ENCODE measurements around the gene SERHL2. TPM values are rescaled to one million over a fixed set of nuclear protein-coding genes. Genes with fewer than 3 reads are reported as not detected.
"Not testable (repeated sequence)": the region's sequence is repeated elsewhere in the genome, so short reads cannot be mapped to it uniquely, and the experiment has no call there.

Gene SERHL2
- total RNA-seq, 2 experiments from 2014 or later = 1.0 to 2.2 TPM

DNA sequence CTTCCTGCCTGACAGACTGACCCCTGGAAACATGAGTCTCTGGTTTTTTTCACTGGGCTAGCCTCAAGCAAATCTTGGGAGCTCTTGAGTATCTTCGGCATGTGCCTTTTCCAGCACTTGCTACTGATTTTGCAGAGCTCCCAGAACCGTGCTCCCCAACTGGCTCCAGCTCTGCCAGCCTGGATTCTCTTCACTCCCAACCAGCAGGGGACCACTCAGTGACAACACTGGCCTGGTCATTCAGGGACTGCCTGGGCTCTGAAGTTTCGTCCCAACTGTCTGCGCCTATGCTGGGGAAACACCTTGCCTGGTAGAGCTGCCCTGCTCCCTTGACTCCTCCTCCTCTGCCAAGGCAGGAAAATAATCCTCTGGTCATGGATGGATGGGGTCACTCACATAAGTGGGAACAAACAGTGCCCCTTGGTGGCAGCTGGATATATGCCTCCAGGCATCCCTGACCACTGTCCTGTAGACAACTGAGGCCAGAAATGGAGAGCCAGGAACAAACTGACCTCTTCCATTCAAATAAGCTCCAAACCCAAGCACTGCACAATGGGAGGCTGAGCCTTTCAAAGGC lies 30.7 kb downstream of the SERHL2 start:
- Mint-ChIP-seq H3K9me3 (no peaks in the 10 kb centered on the region), H3K36me3 (peaks cover 20% of the 10 kb centered on the region), H3K27ac (no peak overlapping the region), H3K4me1 (peaks cover 18% of the 10 kb centered on the region), H3K27me3 (no peaks in the 10 kb centered on the region), H3K4me3 (no peak overlapping the region)
- no peak for ATAC-seq (ENCODE audit: low read depth)
- DNase-seq = no peak
- POLR2A ChIA-PET = interaction anchor here (1.9 kb wide), 1 partner anchor 30 kb away, joined by 9 read pairs; the partner anchor contains the start of gene POLDIP3

DNA sequence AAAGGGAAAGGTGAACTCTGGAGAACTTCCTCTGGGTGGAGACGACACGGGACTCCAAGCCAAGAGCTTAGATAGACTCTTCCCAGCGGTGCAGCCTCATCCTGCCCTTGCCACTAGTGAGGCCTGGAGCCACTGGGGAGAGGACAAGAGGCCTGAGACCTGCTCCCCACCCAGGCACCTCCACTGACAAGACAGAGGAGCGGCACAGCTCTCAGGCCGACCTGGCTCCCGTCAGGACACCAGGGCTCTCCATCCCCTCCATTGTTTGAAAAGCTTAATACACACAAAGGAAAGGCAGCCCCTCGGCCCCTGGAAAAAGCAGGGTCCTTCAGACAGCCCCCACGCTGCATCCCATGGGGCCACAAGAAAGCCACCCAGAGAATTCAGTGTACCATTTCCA lies 31.3 kb downstream of the SERHL2 start:
- Mint-ChIP-seq H3K9me3 (no peaks in the 10 kb centered on the region), H3K4me3 (no peak overlapping the region), H3K27ac (no peak overlapping the region), H3K4me1 (peaks cover 16% of the 10 kb centered on the region), H3K36me3 (peaks cover 23% of the 10 kb centered on the region), H3K27me3 (no peaks in the 10 kb centered on the region)
- no peak for ATAC-seq (ENCODE audit: low read depth)
- DNase-seq = no peak
- POLR2A ChIA-PET = interaction anchor here (1.9 kb wide), 1 partner anchor 29 kb away, joined by 9 read pairs; the partner anchor contains the start of gene POLDIP3

DNA sequence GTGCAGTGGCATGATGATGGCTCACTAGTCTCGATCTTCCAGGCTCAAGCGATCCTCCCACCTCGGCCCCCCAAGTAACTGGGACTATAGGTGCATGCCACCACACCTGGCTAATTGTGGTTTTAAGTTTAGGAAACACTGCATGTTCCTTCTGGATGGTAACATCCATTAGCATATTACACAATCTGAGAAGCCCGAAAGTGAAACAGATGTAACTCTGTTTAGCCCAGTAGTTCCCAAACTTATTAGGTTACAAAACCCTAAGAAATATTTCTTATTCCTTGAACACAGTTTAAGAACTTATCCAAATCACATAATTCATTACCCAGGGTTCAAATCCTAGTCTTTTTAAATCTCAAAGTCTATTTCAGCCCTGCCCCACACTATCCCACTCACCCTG lies 32.6 kb downstream of the SERHL2 start:
- Mint-ChIP-seq H3K4me3 (no peak overlapping the region), H3K9me3 (no peaks in the 10 kb centered on the region), H3K27me3 (no peaks in the 10 kb centered on the region), H3K4me1 (peaks cover 10% of the 10 kb centered on the region), H3K27ac (no peak overlapping the region), H3K36me3 (peaks cover 23% of the 10 kb centered on the region)
- no peak for ATAC-seq (ENCODE audit: low read depth)
- POLR2A ChIA-PET = no interaction called here
- no peak for DNase-seq

DNA sequence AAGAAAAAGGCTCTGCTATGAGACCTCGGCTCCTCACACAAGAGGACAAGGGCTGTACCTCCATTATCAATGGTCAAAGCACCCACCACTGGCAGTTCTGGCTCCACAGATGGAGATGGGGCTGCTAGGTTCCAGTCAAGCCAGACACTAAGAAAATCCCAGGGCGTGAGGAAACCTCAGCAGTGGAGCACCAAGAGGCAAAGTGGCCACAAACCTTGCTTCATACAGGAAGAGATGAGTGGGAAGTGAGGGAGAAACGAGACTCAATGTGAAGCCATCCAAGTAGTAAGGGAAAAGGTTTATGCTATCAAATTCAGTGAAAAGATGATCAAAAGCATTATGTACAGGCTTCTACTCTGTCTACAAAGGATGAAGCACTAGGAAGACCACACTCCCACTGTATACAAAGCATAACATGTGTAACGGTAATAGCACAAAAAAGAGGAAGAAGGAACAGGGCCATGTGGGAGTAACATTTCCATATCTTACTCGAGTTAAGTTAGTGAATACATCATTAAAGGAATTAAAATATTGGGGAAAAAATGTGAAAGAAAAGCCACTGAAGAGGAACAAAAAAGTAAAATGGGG lies 33.9 kb downstream of the SERHL2 start:
- POLR2A ChIA-PET = no interaction called here
- DNase-seq (no peak), ATAC-seq (ENCODE audit: low read depth) (no peak)
- Mint-ChIP-seq H3K27ac (no peak overlapping the region), H3K4me3 (no peak overlapping the region), H3K36me3 (peaks cover 24% of the 10 kb centered on the region), H3K4me1 (peaks cover 5% of the 10 kb centered on the region), H3K9me3 (no peaks in the 10 kb centered on the region), H3K27me3 (no peaks in the 10 kb centered on the region)

DNA sequence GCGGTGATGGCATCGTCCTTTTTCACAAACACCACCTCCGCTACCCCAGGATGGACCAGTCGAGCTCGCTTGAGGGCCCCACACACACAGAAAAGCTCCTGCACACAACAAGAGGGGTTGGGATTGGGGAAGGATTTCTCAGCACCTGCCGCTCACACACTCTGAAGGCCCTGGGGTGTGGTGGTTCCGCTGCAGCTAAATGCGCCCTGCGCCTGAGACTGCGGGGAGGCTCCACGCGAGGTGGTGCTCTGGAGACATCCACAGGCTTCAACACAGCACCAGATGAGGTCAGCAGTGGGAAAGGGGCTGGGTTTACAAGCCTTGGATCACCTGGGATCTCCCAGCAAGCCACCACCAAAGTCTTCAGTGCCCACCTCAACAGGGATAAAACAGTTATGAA lies 38.2 kb downstream of the SERHL2 start:
- Mint-ChIP-seq H3K9me3 (no peaks in the 10 kb centered on the region), H3K4me1 (no peaks in the 10 kb centered on the region), H3K27me3 (no peaks in the 10 kb centered on the region), H3K4me3 (no peak overlapping the region), H3K36me3 (peaks cover 21% of the 10 kb centered on the region), H3K27ac (no peak overlapping the region)
- DNase-seq (no peak), ATAC-seq (ENCODE audit: low read depth) (no peak)
- POLR2A ChIA-PET = interaction anchor here (1.3 kb wide), 1 partner anchor 23 kb away, joined by 4 read pairs; no protein-coding TSS in a partner anchor

DNA sequence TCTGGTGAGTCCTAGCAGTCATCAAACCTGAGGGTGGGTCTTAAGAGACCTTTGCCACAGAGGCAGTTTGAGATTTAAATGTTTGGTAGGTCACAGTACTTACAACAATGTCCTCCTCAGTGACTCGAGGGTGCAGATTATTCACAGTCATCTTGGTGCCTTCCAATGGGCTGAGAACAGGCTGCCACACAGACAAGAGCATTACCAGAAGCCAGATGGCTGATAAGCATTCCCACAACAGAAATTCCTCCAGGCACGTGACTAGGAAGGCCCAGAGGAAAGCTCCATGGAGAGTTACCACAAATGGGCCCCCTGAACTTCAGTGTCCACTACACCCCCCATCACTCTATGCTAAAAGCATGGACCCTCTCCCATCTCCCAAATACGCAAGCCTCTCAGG lies 41.7 kb downstream of the SERHL2 start:
- Mint-ChIP-seq H3K36me3 (peaks cover 24% of the 10 kb centered on the region), H3K27ac (no peak overlapping the region), H3K4me1 (no peaks in the 10 kb centered on the region), H3K4me3 (no peak overlapping the region), H3K9me3 (no peaks in the 10 kb centered on the region), H3K27me3 (no peaks in the 10 kb centered on the region)
- POLR2A ChIA-PET = no interaction called here
- ATAC-seq (ENCODE audit: low read depth) (no peak), DNase-seq (no peak)

DNA sequence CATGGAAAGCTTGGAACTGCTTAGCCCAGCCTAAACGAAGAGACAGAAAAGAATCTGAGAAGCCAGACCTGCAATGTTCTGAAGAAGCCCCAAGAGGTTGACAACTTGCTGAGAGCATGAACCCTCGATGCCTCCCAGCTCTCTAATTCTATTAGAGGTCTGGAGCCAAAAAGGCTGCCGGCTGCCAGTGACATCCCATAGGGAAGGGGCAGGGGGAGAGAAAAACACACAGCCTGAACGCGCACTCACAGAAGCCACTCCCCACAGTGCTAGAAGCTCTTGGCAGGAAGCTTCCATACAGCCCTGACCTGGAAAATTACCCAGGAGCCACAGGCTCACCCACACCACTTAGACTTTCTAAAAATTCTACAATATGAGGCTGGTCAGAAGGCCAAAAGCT lies 42.6 kb downstream of the SERHL2 start:
- Mint-ChIP-seq H3K27me3 (no peaks in the 10 kb centered on the region), H3K4me1 (no peaks in the 10 kb centered on the region), H3K4me3 (no peak overlapping the region), H3K27ac (no peak overlapping the region), H3K9me3 (no peaks in the 10 kb centered on the region), H3K36me3 (peaks cover 26% of the 10 kb centered on the region)
- ATAC-seq (ENCODE audit: low read depth) (no peak), DNase-seq (no peak)
- POLR2A ChIA-PET = interaction anchor here (2.1 kb wide), 1 partner anchor 18 kb away, joined by 8 read pairs; the partner anchor contains the start of gene POLDIP3

DNA sequence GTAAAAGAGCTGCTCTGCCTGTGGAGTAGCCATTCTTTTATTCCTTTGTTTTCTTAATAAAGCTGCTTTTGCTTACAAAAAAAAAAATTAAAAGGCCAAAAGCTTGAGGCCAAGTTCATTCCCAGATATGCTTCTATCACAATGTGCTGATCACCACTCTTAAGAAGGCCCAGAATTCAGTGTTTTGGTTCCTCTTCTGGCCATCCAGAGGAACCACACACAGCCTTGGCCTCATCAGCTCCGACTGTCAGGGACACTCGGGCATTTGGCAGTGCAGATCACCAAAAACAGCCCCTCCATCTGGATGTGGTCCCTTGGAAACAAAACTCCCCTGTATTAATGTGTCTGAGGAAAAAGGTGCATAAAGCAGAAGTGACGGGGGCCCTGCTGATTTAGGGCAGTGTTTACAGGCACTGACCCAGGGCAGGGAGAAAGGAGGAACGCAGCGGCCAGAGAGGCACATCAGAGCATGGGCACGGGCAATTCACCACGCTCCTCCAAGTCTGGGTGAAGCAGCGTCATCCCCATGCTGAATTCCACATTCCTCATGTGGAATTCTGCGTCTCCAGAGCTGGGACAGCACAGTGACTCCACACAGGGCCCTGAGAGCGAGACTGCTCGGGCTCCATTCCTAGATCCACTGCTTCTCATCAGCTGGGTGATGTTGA lies 43.2 kb downstream of the SERHL2 start:
- ATAC-seq (ENCODE audit: low read depth) (no peak), DNase-seq (no peak)
- H3K9me3 Mint-ChIP-seq = no peaks in the 10 kb centered on the region
- no peak overlapping the region for H3K4me3 Mint-ChIP-seq
- H3K4me1 Mint-ChIP-seq = peaks cover 3% of the 10 kb centered on the region
- peaks cover 30% of the 10 kb centered on the region for H3K36me3 Mint-ChIP-seq
- POLR2A ChIA-PET = interaction anchor here (2.1 kb wide), 1 partner anchor 18 kb away, joined by 8 read pairs; the partner anchor contains the start of gene POLDIP3
- no peaks in the 10 kb centered on the region for H3K27me3 Mint-ChIP-seq
- no peak overlapping the region for H3K27ac Mint-ChIP-seq

DNA sequence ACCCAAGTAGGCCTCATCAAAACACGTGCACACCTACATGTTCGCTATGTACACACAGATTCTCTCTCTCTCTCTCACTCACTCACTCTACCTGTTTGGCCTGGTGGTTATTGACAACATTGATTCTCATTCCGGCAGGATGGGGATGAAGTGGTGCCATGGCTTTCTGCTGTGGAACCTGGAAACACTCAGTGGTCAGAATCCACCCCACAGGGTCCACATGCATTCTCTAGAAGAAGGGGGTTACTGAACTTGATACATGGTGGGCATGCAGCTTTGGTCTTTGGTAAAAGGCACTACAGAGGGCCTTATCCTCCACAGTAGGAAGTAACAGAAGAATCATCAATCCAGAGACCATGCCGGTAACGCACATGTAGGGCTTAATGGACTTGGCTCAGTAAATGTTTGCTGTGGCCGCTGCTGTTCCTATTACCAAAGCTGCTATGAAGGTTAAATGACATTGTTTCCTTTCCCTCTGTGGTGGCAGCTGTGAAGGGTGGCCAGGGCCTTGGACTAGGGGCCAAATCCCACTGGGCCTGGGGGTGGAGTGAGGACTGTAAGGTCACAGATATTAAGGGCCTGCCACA lies 48.2 kb downstream of the SERHL2 start:
- no peaks in the 10 kb centered on the region for H3K27me3 Mint-ChIP-seq
- peak overlapping the region; percentile 74 for H3K27ac Mint-ChIP-seq

DNA sequence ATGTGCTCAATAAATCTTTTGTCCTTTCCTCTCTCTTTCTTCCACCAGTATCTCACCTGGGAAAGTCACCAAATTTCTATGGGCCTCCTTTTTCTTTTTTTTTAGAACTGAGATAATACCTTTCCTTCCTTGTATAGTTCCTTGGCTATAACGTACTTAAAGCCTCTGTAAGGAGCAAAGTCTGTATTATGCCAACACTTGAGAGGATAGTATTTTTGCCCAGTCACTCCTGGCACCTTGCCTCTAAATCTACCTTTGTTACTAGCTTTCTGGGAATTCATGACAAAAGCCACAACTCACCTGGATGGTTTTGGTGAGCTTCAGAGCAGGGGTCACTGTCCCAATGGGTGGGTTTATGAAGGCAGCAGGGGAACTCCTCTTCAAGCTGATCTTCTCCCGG lies 48.7 kb downstream of the SERHL2 start:
- Mint-ChIP-seq H3K27me3 (no peaks in the 10 kb centered on the region), H3K4me3 (no peak overlapping the region), H3K9me3 (no peaks in the 10 kb centered on the region), H3K36me3 (peaks cover 23% of the 10 kb centered on the region), H3K27ac (no peak overlapping the region), H3K4me1 (peaks cover 10% of the 10 kb centered on the region)
- ATAC-seq (ENCODE audit: low read depth) (no peak), DNase-seq (no peak)
- POLR2A ChIA-PET = interaction anchor here (1.2 kb wide), 1 partner anchor 12 kb away, joined by 5 read pairs; the partner anchor contains the start of gene POLDIP3

More for the DNA sequence above, 48.2 kb downstream of the SERHL2 start:
- H3K4me1 Mint-ChIP-seq = peaks cover 10% of the 10 kb centered on the region
- no peak for ATAC-seq (ENCODE audit: low read depth)
- no peak overlapping the region for H3K4me3 Mint-ChIP-seq
- POLR2A ChIA-PET = interaction anchor here (1.2 kb wide), 1 partner anchor 13 kb away, joined by 5 read pairs; the partner anchor contains the start of gene POLDIP3
- DNase-seq = no peak
- peaks cover 23% of the 10 kb centered on the region for H3K36me3 Mint-ChIP-seq
- H3K9me3 Mint-ChIP-seq = no peaks in the 10 kb centered on the region

DNA sequence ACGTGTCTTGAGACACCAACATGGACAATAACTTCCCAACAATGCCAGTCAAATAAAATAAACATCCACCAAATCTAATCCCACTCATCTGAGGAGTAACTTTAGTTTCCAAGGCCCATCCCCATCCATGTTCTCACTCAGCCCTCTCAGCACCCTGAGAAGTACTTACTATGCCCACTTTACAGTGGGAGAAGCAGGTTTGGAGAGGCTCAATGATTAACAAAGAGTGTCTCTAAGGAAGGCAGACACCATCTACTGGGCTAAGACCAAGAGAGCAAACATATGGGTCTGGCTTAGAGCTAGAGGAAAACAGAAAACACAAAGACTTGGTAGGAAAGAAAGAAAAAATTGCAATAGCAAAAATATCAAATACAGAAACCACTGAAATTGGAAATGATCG lies 49.7 kb downstream of the SERHL2 start:
- Mint-ChIP-seq H3K9me3 (no peaks in the 10 kb centered on the region), H3K27me3 (no peaks in the 10 kb centered on the region), H3K36me3 (peaks cover 23% of the 10 kb centered on the region), H3K4me1 (peaks cover 10% of the 10 kb centered on the region), H3K4me3 (no peak overlapping the region), H3K27ac (no peak overlapping the region)
- POLR2A ChIA-PET = no interaction called here
- ATAC-seq (ENCODE audit: low read depth) (no peak), DNase-seq (no peak)

DNA sequence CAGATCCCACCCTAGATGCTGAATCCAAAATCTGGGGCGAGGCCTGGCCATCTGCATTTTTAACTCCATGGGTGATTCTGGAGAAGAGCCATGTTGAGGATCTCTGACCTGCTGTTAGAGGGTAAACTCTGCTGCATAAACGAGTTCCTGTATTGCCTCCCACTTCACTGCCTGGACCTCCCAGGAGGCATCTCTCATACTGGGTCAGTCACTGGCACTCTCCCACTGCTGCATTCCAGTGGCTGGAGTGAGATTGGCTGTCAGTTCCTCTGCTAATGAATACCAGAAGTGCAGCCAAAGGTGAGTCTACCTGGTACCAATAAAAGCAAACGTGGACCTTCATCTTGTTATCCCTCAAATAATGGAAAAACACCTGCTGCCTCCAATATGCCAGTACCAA lies 50.6 kb downstream of the SERHL2 start:
- no peaks in the 10 kb centered on the region for H3K27me3 Mint-ChIP-seq
- H3K4me3 Mint-ChIP-seq = no peak overlapping the region
- DNase-seq (no peak), ATAC-seq (ENCODE audit: low read depth) (no peak)
- no peak overlapping the region for H3K27ac Mint-ChIP-seq
- peaks cover 18% of the 10 kb centered on the region for H3K36me3 Mint-ChIP-seq
- no peaks in the 10 kb centered on the region for H3K9me3 Mint-ChIP-seq
- H3K4me1 Mint-ChIP-seq = peaks cover 11% of the 10 kb centered on the region
- POLR2A ChIA-PET = no interaction called here

DNA sequence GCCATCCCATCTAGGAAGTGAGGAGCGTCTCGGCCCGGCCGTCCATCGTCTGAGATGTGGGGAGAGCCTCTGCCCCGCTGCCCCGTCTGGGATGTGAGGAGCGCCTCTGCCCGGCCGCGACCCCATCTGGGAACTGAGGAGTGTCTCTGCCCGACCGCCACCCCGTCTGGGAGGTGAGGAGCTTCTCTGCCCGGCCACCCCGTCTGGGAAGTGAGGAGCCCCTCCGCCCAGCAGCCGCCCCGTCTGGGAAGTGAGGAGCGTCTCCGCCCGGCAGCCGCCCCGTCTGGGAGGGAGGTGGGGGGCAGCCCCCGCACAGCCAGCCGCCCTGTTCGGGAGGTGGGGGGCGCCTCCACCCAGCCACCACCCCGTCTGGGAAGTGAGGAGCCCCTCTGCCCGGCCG lies 53.9 kb downstream of the SERHL2 start:
- H3K27me3 Mint-ChIP-seq; H3K27ac Mint-ChIP-seq; H3K9me3 Mint-ChIP-seq; POLR2A ChIA-PET; H3K4me3 Mint-ChIP-seq; DNase-seq; ATAC-seq (ENCODE audit: low read depth): not testable (repeated sequence)
- Mint-ChIP-seq H3K4me1 (peaks cover 28% of the 10 kb centered on the region), H3K36me3 (peaks cover 13% of the 10 kb centered on the region)
